Measurements from ENCODE around the gene HNRNPK. TPM values are rescaled to one million over a fixed set of nuclear protein-coding genes. Genes with fewer than 3 reads are reported as not detected.

Gene HNRNPK
- total and polyA plus RNA-seq, 10 of the 15 experiments (the other 5 are each of a cell fraction or from before 2014, with no cell fraction given), result 235 to 970 (median 652) TPM

- TF ChIP-seq EED (IDR thresholded peaks at IDR 0.05; ENCODE audit: low read depth) (no peak), SIN3A (IDR thresholded peaks at IDR 0.05; ENCODE audit: low read depth, low read length) (peak; percentile 34; the same call in 1 of the 2 replicates), CHD4 (IDR thresholded peaks at IDR 0.05) (no peak), PAX5 (IDR thresholded peaks at IDR 0.05; ENCODE audit: borderline replicate concordance, low read depth, low read length) (peak; percentile 45; the same call in 1 of the 2 replicates), BCL11A (IDR thresholded peaks at IDR 0.05; ENCODE audit: low read depth, low read length) (0 out of 2 replicates have a peak, but pooled peaks have one; percentile 20), HSF1 (IDR thresholded peaks at IDR 0.05; ENCODE audit: low read depth, low read length) (0 out of 2 replicates have a peak, but pooled peaks have one; percentile 8), CREB1 (IDR thresholded peaks at IDR 0.05; ENCODE audit: low read depth) (peak; percentile 28; the same call in 1 of the 2 replicates), CREM (IDR thresholded peaks at IDR 0.05; ENCODE audit: low read depth) (peak; percentile 34), TBL1XR1 (IDR thresholded peaks at IDR 0.05; ENCODE audit: low read depth, low read length) (peak; percentile 35; the same call in 1 of the 2 replicates), SUZ12 (IDR thresholded peaks at IDR 0.05; ENCODE audit: unreplicated experiment) (no peak), CHD1 (IDR thresholded peaks at IDR 0.05; ENCODE audit: low read depth, low read length) (no peak), RELA (IDR thresholded peaks at IDR 0.05; ENCODE audit: borderline replicate concordance, partially characterized antibody) (no peak), POU2F2 (IDR thresholded peaks at IDR 0.05; ENCODE audit: borderline replicate concordance, low read depth, low read length) (peak; percentile 49; the same call in 2 of the 3 replicates), YY1 (IDR thresholded peaks at IDR 0.05; ENCODE audit: low read depth, low read length) (peak; percentile 96), EZH2 (IDR thresholded peaks at IDR 0.05; ENCODE audit: borderline replicate concordance, control insufficient read depth, low read depth, low read length) (no peak), E4F1 (IDR thresholded peaks at IDR 0.05; ENCODE audit: borderline replicate concordance, partially characterized antibody) (no peak), BACH1 (IDR thresholded peaks at IDR 0.05; ENCODE audit: borderline replicate concordance) (no peak), SPI1 (IDR thresholded peaks at IDR 0.05; ENCODE audit: borderline replicate concordance, insufficient read depth, low read depth, low read length) (no peak), MYB (IDR thresholded peaks at IDR 0.05; ENCODE audit: borderline replicate concordance, low read depth, low read length) (no peak), PML (IDR thresholded peaks at IDR 0.05; ENCODE audit: low read length) (peak; percentile 23; the same call in 1 of the 2 replicates)
These were observed 813 bp downstream of the HNRNPK start (continued) for GRCh38 chr9:83978992-83979811.
